SK-N-SH (cell line): Measurements from ENCODE around the gene UMOD. TPM values are rescaled to one million over a fixed set of nuclear protein-coding genes. Genes with fewer than 3 reads are reported as not detected.

Experiments used
- CTCF ChIA-PET: fragments of 300-600, 350-600 bp; formaldehyde crosslinking; extraction: SDS; loops from one replicate; lab custom pipeline; 2021; lab: Yijun Ruan, JAX
- POLR2A ChIA-PET: fragments of 350-600 bp; sonication (Branson Sonifier 250); formaldehyde crosslinking; extraction: SDS; loops from one replicate; lab custom pipeline; 2020; ENCODE audit warnings: antibody characterized with exemption, inconsistent platforms; lab: Yijun Ruan, JAX
- DNase-seq: peaks from one replicate; pipeline ENCODE4 v3.0.0; 2012
- H2AFZ ChIP-seq: fragments of 200-600 bp; sonication (generic); 2 replicates; pipeline ENCODE4 v1.8.1; 2016; ENCODE audit warnings: antibody characterized with exemption, mild to moderate bottlenecking, low read depth
- H3F3A ChIP-seq: fragments of 200-600 bp; sonication (generic); replicated peaks from 2 replicates; pipeline ENCODE3; 2016; ENCODE audit warnings: antibody characterized with exemption, mild to moderate bottlenecking; ENCODE audit not compliant: insufficient read depth
- H3K27ac ChIP-seq, 2 experiments: fragments of 200-500 bp in 1 of 2; fragments of 200-600 bp in 1 of 2; sonication (Bioruptor generic) in 1 of 2; sonication (generic), shearing (Covaris generic) in 1 of 2; 2 replicates each; pipeline versions ENCODE4 v1.5.1 to v1.6.1; 2014 to 2016; ENCODE audit warnings: low read depth in 2 of 2, inconsistent platforms in 1 of 2, low read length in 1 of 2, mild to moderate bottlenecking in 1 of 2, mixed read lengths in 1 of 2
- H3K27me3 ChIP-seq: fragments of 200-600 bp; sonication (generic), shearing (Covaris generic); 2 replicates; pipeline ENCODE4 v1.6.1; 2016; ENCODE audit warnings: mixed run types; ENCODE audit not compliant: insufficient read depth
- H3K36me3 ChIP-seq, 2 experiments: fragments of 200-500 bp in 1 of 2; fragments of 200-600 bp in 1 of 2; sonication (Bioruptor generic) in 1 of 2; sonication (generic) in 1 of 2; replicated peaks in 1 of 2; 2 replicates each; pipeline versions ENCODE3 to v1.5.1; 2014 to 2016; ENCODE audit warnings: low read length in 1 of 2, mild to moderate bottlenecking in 1 of 2; ENCODE audit not compliant: insufficient read depth in 2 of 2, control insufficient read depth in 1 of 2
- H3K4me1 ChIP-seq, 2 experiments: fragments of 200-500 bp in 1 of 2; fragments of 200-600 bp in 1 of 2; sonication (Bioruptor generic) in 1 of 2; sonication (generic), shearing (Covaris generic) in 1 of 2; 2 replicates each; pipeline versions ENCODE4 v1.5.1 to v1.6.1; 2014 to 2016; ENCODE audit warnings: low read depth in 1 of 2, low read length in 1 of 2, mixed run types in 1 of 2; ENCODE audit not compliant: insufficient read depth in 2 of 2, control insufficient read depth in 1 of 2
- H3K4me2 ChIP-seq: fragments of 200-600 bp; sonication (generic), shearing (Covaris generic); 2 replicates; pipeline ENCODE4 v1.6.1; 2017; ENCODE audit warnings: mixed run types
- H3K4me3 ChIP-seq, 2 experiments: fragments of 200-500 bp in 1 of 2; fragments of 200-600 bp in 1 of 2; sonication (Bioruptor generic) in 1 of 2; sonication (generic), shearing (Covaris generic) in 1 of 2; 2 replicates each; pipeline versions ENCODE4 v1.5.1 to v1.8.1; 2014 to 2016; ENCODE audit warnings: low read depth in 2 of 2, inconsistent platforms in 1 of 2, low read length in 1 of 2, mild to moderate bottlenecking in 1 of 2, mixed read lengths in 1 of 2, moderate library complexity in 1 of 2
- H3K79me2 ChIP-seq: fragments of 200-600 bp; sonication (generic); 2 replicates; pipeline ENCODE4 v1.8.1; 2017; ENCODE audit warnings: mild to moderate bottlenecking; ENCODE audit not compliant: insufficient read depth
- H3K9ac ChIP-seq: fragments of 200-600 bp; sonication (generic); 2 replicates; pipeline ENCODE4 v1.6.1; 2017; ENCODE audit warnings: mixed run types
- H3K9me2 ChIP-seq: fragments of 200-600 bp; sonication (generic); 2 replicates; pipeline ENCODE4 v1.6.1; 2017; ENCODE audit warnings: mixed run types
- H3K9me3 ChIP-seq: fragments of 200-600 bp; sonication (generic); 2 replicates; pipeline ENCODE4 v1.6.1; 2017; ENCODE audit warnings: mixed run types, mild to moderate bottlenecking, moderate library complexity
- H4K20me1 ChIP-seq: fragments of 200-600 bp; sonication (generic); 2 replicates; pipeline ENCODE4 v1.6.1; 2017; ENCODE audit warnings: mild to moderate bottlenecking, mixed run types; ENCODE audit not compliant: insufficient read depth
- EP300 ChIP-seq, 2 experiments: IDR thresholded peaks; 2 replicates each; pipeline versions ENCODE4 v1.4.0 to v1.6.1; 2012; ENCODE audit warnings: borderline replicate concordance in 1 of 2, low read depth in 1 of 2, low read length in 1 of 2
- EZH2phosphoT487 ChIP-seq: fragments of 200-600 bp; sonication (generic); IDR thresholded peaks from 2 replicates; pipeline ENCODE4 v1.6.1; 2017; ENCODE audit warnings: low read depth, mixed run types, mild to moderate bottlenecking, antibody characterized with exemption, moderate library complexity, borderline replicate concordance
- FOXM1 ChIP-seq: IDR thresholded peaks from 2 replicates; pipeline ENCODE4 v1.4.0; 2012; ENCODE audit warnings: low read depth, mild to moderate bottlenecking
- MEF2A ChIP-seq: IDR thresholded peaks from 2 replicates; pipeline ENCODE4 v1.4.0; 2012; ENCODE audit warnings: low read depth, borderline replicate concordance
- NFIC ChIP-seq: IDR thresholded peaks from 2 replicates; pipeline ENCODE4 v1.4.0; 2012; ENCODE audit warnings: borderline replicate concordance
- NRF1 ChIP-seq: IDR thresholded peaks from 2 replicates; pipeline ENCODE4 v1.6.1; 2012; ENCODE audit warnings: low read depth, mild to moderate bottlenecking, low read length
- POLR2AphosphoS5 ChIP-seq: IDR thresholded peaks from 2 replicates; pipeline ENCODE4 v1.6.1; 2012; ENCODE audit warnings: low read depth, low read length
- RFX5 ChIP-seq: IDR thresholded peaks from 2 replicates; pipeline ENCODE4 v1.6.1; 2012; ENCODE audit warnings: mild to moderate bottlenecking, improper control_type of control experiment, low read length
- SIN3A ChIP-seq: IDR thresholded peaks from 2 replicates; pipeline ENCODE4 v1.6.1; 2012; ENCODE audit warnings: low read depth, mild to moderate bottlenecking, low read length, moderate library complexity, borderline replicate concordance
- TEAD4 ChIP-seq: IDR thresholded peaks from 2 replicates; pipeline ENCODE4 v1.4.0; 2012; ENCODE audit warnings: mild to moderate bottlenecking, borderline replicate concordance; ENCODE audit not compliant: insufficient read depth
- YY1 ChIP-seq: IDR thresholded peaks from 2 replicates; pipeline ENCODE4 v1.4.0; 2012; ENCODE audit warnings: low read depth, mild to moderate bottlenecking
- WGBS: methylation state at CpG from one replicate; pipeline ENCODE4 v1.1.6; 2017; ENCODE audit warnings: low lambda C conversion rate; 5-methylcytosine and 5-hydroxymethylcytosine counted together
- polyA plus RNA-seq, 3 experiments: library from polyadenylated mRNA; depleted of rRNA; stranded (reverse); fragments of >200 nt; gene quantifications; 2 replicates each; pipeline ENCODE4 v1.2.3, GENCODE V29; 2012
- TF ChIP-seq, protein P1 (sequence below): IDR thresholded peaks from 2 replicates; pipeline ENCODE4 v1.6.1; 2012; ENCODE audit warnings: mild to moderate bottlenecking, low read depth, low read length, moderate library complexity
- TF ChIP-seq, protein P2 (sequence below): IDR thresholded peaks from 2 replicates; pipeline ENCODE4 v1.4.0; 2012; ENCODE audit warnings: low read depth, borderline replicate concordance

UMOD gene
- polyA plus RNA-seq, 1 of the 3 experiments (the other 2 are of a cell fraction) = not detected

DNA sequence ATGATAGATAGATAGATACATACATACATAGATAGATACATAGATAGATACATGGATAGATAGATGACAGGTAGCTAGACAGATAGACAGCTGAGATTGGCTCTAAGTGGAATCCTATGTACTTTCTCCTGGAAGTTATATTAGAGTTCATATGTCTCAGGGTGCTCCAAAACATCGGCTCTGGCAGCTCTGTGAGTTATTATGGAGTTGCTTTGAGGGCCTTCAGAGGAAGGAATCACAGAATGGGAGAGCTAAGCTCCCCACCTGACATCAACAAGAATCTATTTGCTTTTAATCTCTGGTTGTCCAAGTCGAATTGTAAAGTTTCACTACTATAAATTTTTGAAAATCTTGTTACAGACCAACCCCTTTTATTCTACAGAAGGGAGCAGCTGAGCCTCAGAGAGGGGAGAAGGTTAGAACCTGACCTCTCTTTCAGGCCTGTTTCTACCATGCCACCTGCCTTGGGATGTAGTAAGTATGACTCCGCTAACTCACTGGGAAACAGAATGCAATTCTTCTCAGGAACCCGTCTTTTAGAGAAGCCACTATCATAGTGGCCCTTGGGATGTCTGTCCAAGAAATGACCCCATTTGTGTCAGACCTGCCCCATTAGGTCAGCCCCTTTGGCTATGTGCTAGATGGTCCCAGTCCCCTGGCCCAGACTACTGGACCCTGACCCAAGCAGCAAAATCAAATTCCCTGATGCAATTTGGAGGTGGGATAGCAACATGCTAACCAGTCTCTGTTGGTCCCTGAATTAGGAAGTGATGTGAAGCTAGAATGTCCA lies 43.5 kb downstream of the UMOD start:
- Histone ChIP-seq H3K27ac (no peak overlapping the region), H3K9ac (no peak overlapping the region), H3K9me3 (no peaks in the 10 kb centered on the region), H3K4me3 (no peak overlapping the region), H3F3A (no peaks in the 10 kb centered on the region), H3K79me2 (no peaks in the 10 kb centered on the region), H3K4me1 (no peaks in the 10 kb centered on the region), H3K36me3 (no peaks in the 10 kb centered on the region), H3K27me3 (no peaks in the 10 kb centered on the region), H4K20me1 (no peaks in the 10 kb centered on the region), H3K9me2 (no peaks in the 10 kb centered on the region), H2AFZ (no peak overlapping the region), H3K4me2 (no peak overlapping the region)
- DNase-seq = no peak
- TF ChIP-seq FOXM1 = no peak
- TF ChIP-seq, protein P1, sequence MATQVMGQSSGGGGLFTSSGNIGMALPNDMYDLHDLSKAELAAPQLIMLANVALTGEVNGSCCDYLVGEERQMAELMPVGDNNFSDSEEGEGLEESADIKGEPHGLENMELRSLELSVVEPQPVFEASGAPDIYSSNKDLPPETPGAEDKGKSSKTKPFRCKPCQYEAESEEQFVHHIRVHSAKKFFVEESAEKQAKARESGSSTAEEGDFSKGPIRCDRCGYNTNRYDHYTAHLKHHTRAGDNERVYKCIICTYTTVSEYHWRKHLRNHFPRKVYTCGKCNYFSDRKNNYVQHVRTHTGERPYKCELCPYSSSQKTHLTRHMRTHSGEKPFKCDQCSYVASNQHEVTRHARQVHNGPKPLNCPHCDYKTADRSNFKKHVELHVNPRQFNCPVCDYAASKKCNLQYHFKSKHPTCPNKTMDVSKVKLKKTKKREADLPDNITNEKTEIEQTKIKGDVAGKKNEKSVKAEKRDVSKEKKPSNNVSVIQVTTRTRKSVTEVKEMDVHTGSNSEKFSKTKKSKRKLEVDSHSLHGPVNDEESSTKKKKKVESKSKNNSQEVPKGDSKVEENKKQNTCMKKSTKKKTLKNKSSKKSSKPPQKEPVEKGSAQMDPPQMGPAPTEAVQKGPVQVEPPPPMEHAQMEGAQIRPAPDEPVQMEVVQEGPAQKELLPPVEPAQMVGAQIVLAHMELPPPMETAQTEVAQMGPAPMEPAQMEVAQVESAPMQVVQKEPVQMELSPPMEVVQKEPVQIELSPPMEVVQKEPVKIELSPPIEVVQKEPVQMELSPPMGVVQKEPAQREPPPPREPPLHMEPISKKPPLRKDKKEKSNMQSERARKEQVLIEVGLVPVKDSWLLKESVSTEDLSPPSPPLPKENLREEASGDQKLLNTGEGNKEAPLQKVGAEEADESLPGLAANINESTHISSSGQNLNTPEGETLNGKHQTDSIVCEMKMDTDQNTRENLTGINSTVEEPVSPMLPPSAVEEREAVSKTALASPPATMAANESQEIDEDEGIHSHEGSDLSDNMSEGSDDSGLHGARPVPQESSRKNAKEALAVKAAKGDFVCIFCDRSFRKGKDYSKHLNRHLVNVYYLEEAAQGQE = no peak
- TF ChIP-seq, protein P2, sequence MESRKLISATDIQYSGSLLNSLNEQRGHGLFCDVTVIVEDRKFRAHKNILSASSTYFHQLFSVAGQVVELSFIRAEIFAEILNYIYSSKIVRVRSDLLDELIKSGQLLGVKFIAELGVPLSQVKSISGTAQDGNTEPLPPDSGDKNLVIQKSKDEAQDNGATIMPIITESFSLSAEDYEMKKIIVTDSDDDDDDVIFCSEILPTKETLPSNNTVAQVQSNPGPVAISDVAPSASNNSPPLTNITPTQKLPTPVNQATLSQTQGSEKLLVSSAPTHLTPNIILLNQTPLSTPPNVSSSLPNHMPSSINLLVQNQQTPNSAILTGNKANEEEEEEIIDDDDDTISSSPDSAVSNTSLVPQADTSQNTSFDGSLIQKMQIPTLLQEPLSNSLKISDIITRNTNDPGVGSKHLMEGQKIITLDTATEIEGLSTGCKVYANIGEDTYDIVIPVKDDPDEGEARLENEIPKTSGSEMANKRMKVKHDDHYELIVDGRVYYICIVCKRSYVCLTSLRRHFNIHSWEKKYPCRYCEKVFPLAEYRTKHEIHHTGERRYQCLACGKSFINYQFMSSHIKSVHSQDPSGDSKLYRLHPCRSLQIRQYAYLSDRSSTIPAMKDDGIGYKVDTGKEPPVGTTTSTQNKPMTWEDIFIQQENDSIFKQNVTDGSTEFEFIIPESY = no peak
- no peak for TF ChIP-seq YY1
- no peak for TF ChIP-seq SIN3A
- TF ChIP-seq EZH2phosphoT487 = no peak
- no peak for TF ChIP-seq NRF1
- no peak for TF ChIP-seq TEAD4
- TF ChIP-seq MEF2A = no peak
- no peak for TF ChIP-seq POLR2AphosphoS5
- TF ChIP-seq EP300 (IDR thresholded peaks at IDR 0.05; ENCODE audit: borderline replicate concordance in 1 of 2, low read depth in 1 of 2, low read length in 1 of 2) = no peak
- no peak for TF ChIP-seq NFIC
- no peak for TF ChIP-seq RFX5
- ChIA-PET POLR2A (no interaction called here), CTCF (interaction anchor here (0.7 to 6.1 kb wide), 4 partner anchors 8 to 409 kb away, joined by 3 to 47 read pairs (median 13); no protein-coding TSS in a partner anchor)
- 5% methylated on average over 4 of the region's 4 CpGs for WGBS
